ENCODE results near the gene CT47C1. TPM values are rescaled to one million over a fixed set of nuclear protein-coding genes. Genes with fewer than 3 reads are reported as not detected.

The CT47C1 gene
- total RNA-seq, 1 donor from 2014 or later: not detected

DNA sequence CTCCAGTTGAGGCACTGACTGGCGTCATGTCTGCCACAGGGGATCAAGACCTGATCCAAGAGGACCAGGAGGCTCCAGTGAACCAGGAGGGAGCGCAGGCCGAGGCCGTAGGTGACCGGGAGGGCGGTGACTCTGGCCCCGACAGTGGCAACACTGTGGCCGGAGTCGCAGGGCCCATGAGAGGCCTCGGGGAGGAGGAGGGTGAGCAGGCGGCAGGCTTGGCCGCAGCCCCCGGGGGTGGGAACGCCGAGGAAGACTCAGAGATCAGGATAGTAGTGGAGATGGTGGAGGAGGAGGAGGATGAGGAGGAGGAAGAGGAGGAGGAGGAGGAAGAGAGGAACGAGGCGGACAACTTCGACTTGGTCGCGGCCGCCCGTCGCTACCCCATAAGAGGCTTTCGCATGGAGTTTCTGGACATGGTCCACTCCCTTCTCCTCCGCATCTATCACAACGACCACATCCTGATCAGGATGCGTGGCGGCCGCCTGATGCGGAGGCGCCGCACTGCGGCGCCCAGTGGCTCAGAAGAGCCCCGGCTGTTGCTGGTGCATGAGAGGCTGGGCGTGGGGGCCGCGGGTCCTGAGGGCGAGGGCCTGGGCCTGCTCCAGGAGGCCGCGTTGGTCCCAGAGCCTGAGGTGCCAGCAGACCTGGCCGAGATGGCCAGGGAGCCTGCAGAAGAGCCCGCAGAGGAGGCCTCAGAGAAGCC is 560 bp downstream of the CT47C1 start:
- no peak for DNase-seq (ENCODE audit: low read depth)

DNA sequence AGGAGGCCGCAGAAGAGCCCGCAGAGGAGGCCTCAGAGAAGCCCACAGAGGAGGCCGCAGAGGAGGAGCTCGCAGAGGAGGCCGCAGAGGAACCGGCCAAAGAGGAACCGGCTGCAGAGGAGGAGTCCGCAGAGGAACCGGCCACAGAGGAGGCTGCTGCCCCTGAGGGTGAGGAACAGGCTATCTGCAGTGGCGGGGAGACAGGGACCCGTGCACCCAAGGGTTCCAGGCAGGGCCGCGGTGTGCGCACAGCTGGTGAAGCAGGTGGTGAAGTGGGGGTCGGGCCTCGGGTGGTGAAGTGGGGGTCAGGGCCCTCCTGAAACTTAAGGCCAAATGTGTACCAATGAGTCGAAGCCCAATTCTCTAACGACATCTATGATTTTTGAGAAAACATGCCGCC is 1.1 kb downstream of the CT47C1 start:
- no peak for DNase-seq (ENCODE audit: low read depth)

DNA sequence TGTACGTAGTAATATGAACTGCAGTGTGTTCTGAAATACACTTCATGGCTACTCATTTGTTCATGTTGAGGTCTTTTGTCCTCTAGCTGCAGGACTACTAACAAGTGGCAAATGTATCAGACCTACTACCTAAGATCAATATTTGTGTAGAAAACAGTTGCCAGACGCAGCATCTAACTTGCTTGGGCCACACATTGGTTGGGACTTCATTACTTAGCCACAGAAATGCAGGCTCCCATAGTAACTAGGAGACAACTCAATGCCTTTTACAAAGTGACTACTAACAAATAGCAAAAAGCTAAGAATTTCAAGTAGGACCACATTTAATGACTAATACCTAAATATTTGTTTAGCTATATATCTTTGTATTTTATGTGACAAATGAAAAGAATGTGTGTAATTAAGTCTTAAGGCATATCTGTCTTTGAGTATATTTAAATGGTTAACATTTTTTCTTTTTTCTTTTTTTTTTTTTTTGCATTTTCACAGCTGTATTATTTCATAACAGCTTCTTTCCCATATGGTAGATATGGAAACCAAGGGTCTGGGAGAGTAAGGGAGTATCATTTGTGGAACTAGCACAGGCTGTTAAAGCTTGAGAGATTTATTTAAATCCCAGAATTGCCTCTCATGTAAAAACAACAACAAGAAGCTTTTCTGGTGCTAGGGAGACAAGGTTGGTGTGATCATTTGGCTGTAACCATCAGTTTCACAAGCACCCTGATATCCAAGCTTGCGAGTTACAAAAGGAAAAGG is 2.7 kb downstream of the CT47C1 start:
- DNase-seq (ENCODE audit: low read depth): no peak

DNA sequence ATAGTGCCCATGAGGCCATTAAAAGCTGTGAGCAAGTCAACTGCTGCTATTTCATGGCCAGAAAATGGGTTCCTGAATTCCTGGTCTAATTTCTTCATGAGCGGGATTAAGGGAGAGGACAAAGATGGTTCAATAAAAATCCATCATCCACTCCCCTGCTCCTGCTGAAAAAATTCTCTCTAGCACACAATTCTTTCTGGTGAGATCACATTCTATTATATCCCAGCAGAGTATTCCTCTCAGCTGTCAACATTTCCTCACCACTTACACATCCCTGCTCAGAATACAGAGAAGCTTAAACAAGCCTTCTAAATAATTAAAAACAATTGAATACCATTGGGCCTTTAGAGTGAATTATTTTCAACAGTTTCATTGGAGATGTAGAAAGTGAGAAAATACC is 9.5 kb downstream of the CT47C1 start:
- no peak for DNase-seq (ENCODE audit: low read depth)

DNA sequence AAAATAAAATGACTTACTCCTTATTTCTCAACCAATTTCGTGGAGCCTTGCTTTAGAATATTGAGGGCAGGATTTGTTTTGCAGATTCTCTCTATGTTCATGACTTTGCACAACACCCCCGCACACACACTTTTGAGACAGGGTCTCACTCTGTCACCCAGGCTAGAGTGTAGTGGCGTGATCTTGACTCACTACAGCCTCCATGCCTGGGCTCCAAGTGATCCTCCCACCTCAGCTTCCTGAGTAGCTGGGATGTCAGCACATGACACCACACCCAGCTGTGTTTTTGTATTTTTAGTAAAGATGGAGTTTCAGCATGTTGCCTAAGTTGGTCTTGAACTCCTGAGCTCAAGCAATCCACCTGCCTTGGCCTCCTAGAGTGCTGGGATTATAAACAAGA is 12.0 kb downstream of the CT47C1 start:
- DNase-seq (ENCODE audit: low read depth): no peak

DNA sequence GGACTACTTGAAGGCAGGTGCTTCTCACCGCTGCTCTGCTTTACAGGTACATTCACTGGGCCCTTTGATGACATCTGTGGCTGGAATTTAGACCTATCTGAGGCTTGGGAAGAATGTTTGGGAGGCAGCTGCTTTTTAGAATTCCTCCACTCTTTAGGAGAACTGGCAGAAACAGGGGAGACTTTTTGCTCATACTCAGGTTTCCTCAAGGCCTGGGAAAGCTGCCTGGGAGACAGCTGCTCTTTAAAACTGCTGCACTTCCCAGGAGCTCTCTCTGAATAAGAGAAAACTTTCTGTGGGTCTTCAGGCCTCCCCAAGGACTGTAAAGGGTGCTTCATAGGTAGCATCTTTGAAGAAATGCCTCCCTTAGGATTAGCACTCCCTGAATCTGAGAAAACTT is 14.3 kb downstream of the CT47C1 start:
- DNase-seq (ENCODE audit: low read depth): no peak

DNA sequence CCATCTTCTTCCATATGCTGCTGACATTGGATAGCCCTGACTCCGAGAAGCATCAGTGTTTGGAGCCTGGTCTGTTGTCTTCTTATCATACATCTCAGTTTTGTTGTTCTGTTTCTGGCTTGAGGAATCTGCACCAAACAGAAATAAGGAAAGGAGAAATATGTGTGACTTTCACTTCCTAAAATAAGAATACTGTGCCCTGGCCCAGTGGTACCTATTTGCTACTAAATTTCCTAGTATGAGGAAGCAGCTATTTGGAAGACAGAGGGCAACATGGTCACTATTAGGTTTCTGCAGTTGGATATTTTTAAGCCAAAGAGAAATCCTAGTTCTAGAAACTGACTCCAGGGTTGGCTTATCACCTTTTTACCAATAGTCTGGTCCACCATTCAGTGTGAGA is 16.8 kb downstream of the CT47C1 start:
- no peak for DNase-seq (ENCODE audit: low read depth)

DNA sequence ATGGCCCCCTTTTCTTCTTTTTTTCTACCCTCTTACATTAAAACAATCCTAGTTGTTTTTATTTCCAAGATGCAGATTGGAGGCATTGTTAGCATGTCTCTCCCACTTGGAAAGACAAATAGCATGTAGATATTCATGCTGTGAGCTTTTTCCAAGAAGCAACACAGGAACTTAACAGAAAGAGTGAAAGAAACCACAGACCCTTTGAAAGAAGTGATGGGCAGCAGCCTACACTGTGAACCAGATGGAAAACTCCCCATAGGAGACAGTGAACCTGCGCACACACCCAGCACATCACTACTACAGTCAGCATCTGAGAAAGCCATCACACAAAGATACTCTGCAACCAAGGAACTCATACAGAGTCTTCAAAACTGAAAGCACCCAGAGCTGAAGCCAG is 17.8 kb downstream of the CT47C1 start:
- DNase-seq (ENCODE audit: low read depth): no peak

DNA sequence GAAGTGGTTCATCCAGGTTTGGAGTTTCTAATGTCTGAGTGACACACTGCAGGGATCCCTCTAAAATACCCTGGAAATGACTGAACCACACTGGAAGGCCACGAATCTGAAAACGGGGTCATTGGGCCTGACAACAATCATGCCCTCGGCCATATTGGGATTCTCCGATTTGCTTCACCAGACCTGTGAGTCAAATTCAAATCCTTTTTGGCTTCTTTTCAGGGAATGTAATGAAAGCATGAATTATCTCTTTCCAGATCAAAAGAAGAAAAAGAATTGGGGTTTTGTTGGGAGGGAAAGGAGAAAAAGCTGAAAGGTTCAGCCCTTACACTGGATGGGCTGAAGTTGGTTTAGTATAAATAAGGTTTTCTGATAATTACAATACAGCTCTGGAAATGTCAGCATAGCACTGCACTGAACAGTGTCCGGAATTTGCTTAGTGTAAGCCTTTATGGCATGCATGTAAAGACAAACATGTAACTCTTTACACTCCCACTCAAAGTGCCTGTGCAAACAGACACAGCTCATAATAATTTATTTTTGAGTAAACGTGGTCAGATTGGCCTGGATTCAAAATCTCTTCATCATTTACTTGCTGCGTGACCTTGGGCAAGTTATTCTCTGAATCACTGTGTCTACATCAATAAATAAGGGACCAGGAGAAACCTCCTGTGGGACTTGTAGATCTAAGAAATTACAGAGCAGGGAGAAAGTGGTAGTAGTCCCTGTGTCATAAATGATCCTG is 21.4 kb downstream of the CT47C1 start:
- DNase-seq (ENCODE audit: low read depth): no peak

DNA sequence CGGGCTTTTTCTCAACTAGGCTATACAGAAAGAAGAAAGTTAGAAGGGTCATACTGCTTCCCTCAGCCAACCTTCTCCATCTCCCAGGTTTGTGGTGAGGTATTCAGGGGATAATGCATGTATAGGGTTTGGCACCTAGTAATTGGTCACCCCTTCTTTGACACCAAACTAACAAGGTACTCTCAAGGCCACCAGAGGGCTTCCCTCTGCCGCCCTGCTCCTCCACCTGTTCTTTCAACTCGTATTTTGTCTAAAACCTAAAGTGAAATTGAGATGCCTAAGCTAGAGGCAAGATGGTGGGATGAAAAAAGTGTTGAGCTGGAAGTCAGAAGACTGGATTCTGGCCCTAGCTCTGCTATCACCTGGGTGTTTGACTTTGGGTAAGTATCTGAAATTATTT is 22.0 kb downstream of the CT47C1 start:
- DNase-seq (ENCODE audit: low read depth): no peak

DNA sequence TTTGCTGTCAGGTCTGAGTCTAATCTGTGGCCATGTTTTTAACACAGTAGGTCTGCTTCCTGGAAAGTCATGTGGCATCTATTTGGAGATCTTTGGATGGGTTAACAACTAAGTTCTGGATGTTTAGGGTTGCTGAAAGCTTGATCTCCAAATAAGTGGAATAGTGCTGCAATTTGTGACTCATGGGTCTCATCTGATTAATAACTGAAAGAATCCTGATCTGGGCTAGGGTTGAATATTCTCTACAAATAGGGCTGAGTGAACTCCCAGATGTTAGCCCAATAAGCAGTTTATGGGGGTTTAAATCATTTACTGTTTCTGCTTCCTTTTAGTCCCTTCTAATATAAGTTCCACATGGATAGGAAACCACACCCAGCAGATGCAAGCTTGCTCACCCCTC is 23.1 kb downstream of the CT47C1 start:
- no peak for DNase-seq (ENCODE audit: low read depth)

DNA sequence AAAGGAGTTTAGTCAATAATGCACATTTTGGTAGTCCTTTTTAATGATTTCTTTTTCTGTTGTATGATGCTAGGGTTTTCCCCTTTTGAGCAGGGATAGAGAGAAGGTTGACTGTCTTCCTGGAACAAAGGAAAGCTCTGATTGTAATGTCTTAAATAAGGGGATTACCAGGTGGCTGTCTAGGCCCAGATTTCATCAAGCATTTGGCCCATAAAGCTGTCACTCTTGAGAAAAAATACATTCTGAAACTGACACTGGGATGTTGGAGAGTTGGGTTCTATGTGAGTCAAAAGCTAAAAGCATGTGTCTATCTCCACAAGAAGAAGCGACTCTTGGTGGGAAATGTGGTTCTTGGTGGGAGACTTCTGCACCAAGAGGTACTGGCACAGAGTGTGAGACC is 28.4 kb downstream of the CT47C1 start:
- DNase-seq (ENCODE audit: low read depth): no peak

DNA sequence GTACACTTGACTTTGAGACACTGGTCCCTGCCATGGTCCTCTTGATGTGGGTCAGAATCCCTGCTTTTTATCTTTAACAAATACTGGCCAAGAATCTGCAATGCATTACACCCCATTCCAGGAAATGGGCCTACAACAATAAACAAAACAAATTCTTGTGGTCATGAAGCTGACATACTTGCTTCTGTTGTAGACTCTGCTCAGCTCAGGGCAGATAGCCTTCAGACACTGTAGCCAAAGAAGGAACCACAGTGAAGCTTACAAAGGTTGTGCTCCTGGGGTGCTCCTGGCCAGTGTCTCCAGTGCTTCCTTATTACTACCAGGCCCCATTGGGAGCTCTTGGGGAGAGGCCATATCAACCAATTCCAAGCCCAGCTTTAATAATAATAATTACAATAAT is 33.0 kb downstream of the CT47C1 start:
- DNase-seq (ENCODE audit: low read depth): no peak

DNA sequence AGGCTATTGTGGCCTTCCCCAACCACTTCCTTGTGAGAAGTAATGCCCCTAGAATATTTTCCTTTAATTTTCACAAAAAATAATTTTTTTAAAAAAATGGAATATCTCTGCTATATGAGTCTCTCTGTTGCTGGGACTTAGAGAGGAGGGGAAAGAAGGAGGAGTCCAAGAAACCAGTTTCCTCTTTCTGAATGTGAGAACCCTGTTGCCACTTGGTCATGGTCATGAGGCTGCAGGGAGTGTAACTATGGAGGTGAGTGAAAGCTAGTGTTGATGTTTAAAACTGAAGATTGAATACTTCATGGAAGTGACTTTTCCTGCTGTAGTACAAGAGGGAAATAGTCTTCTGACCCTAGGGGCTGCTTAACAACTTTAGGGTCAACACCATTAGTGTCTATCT is 34.4 kb downstream of the CT47C1 start:
- no peak for DNase-seq (ENCODE audit: low read depth)

DNA sequence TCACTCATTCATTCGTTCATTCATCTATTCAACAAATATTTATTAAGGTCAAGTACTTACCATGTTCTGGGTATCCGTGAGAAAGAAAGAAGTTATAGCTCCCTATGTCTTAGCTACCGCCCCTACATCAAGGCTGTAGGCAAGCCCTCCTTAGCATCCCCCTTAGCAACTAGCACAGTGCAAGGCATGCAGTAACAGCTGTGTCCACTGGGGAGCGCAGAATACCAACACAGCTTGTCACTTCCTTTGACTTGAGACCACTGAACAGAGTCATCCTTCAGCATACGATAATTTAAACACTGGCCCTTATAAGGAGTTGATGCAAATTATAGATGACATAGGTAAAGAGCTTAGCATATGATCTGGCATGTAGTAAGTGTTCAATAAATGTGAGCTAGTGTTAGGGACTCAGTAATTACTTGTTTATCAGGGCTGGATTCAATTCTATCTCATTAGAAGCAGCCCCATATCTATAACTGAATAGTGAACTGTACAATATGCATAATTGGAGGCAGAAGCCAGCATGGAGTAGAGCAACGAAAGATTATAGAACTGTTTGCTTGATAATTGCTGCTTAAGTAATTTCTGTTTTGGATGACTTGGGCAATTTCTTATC is 46.1 kb downstream of the CT47C1 start:
- peak; percentile 23 for DNase-seq (ENCODE audit: low read depth)

DNA sequence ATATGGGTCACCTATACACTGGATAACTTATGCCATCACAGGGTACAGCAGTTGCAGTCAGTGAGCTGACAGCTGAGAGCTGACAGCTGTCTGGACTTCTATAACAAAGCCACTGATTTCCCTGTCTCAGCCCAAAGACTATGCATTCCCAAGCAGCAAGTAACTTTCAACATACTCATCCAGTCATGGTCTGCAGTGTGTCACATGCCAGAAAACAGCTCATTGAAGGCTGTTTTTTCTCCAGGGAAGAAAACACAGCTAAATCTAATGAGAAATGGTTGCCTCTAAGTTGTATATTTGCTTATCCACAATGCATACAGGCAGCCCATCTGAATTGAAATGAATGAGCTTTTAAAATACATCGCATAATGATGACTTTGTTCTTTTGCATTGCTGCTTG is 48.5 kb downstream of the CT47C1 start:
- DNase-seq (ENCODE audit: low read depth): peak; percentile 41

Other genes starting within 250 kb of the CT47C1 start
- 0.05 TPM in 1 of 2 replicates, not detected in the other for gene ZCCHC12, start 249.2 kb upstream of the CT47C1 start, total RNA-seq
- 7.2 and 10.4 TPM in 2 replicates for gene LONRF3, start 98.4 kb upstream of the CT47C1 start, total RNA-seq
- not detected in 2 replicates for gene KIAA1210, start 54.8 kb downstream of the CT47C1 start, total RNA-seq
- 153 and 259 TPM in 2 replicates for gene PGRMC1, start 163.3 kb downstream of the CT47C1 start, total RNA-seq